HL-60 (cell line): ENCODE results near the gene PALLD.
"Not testable (repeated sequence)": the region's sequence is repeated elsewhere in the genome, so short reads cannot be mapped to it uniquely, and the experiment has no call there.

ENCODE experiments used
- DNase-seq, 2 experiments: peaks; one replicate each; pipeline ENCODE4 v3.0.0-alpha.2; 2010 to 2020; ENCODE audit warnings: low read depth in 1 of 2, low spot score in 1 of 2
- H3K27ac ChIP-seq: fragments of 250-450 bp; sonication (Bioruptor Pico); replicated peaks from 2 replicates; pipeline ENCODE4 v1.5.1; 2020; ENCODE audit warnings: mild to moderate bottlenecking, moderate library complexity
- H3K27me3 ChIP-seq: fragments of 250-450 bp; sonication (Bioruptor Pico); 2 replicates; pipeline ENCODE4 v1.5.1; 2021; ENCODE audit warnings: mild to moderate bottlenecking, moderate library complexity; ENCODE audit not compliant: insufficient read depth, poor library complexity, severe bottlenecking
- H3K4me3 ChIP-seq: replicated peaks from 2 replicates; pipeline ENCODE4 v1.5.1; 2011; ENCODE audit warnings: mild to moderate bottlenecking, control low read depth, low read length; ENCODE audit not compliant: insufficient read depth
- CTCF ChIP-seq: IDR thresholded peaks from one replicate; pipeline ENCODE4 v1.5.1; 2011; ENCODE audit warnings: low read length, control low read depth, inconsistent platforms; ENCODE audit not compliant: insufficient read depth
- GABPA ChIP-seq: IDR thresholded peaks from 2 replicates; pipeline ENCODE4 v1.6.1; 2012; ENCODE audit warnings: low read depth
- POLR2AphosphoS5 ChIP-seq: IDR thresholded peaks from 2 replicates; pipeline ENCODE4 v1.6.1; 2012; ENCODE audit warnings: low read depth
- REST ChIP-seq: IDR thresholded peaks from 2 replicates; pipeline ENCODE4 v1.6.1; 2012; ENCODE audit warnings: low read depth; ENCODE audit not compliant: insufficient replicate concordance
- SPI1 ChIP-seq: IDR thresholded peaks from 2 replicates; pipeline ENCODE4 v1.6.1; 2012; ENCODE audit warnings: low read depth, mild to moderate bottlenecking, borderline replicate concordance

PALLD gene

GRCh38 chr4:168930413-168931196, 433.8 kb downstream of the PALLD start:
- no peak overlapping the region for H3K27ac ChIP-seq
- H3K4me3 ChIP-seq, result no peak overlapping the region
- H3K27me3 ChIP-seq, result no peaks in the 10 kb centered on the region
- no peak for TF ChIP-seq SPI1
- TF ChIP-seq POLR2AphosphoS5, result no peak
- TF ChIP-seq REST, result no peak
- TF ChIP-seq GABPA, result no peak
- TF ChIP-seq CTCF, result no peak
- no peak for DNase-seq

GRCh38 chr4:168931215-168931650, 434.4 kb downstream of the PALLD start:
- DNase-seq, result no peak
- Histone ChIP-seq H3K4me3 (no peak overlapping the region), H3K27me3 (no peaks in the 10 kb centered on the region), H3K27ac (no peak overlapping the region)
- TF ChIP-seq CTCF (no peak), SPI1 (no peak)

GRCh38 chr4:168932138-168932537, 435.3 kb downstream of the PALLD start:
- DNase-seq, result no peak
- H3K27ac ChIP-seq, result no peak overlapping the region
- no peak overlapping the region for H3K4me3 ChIP-seq
- TF ChIP-seq GABPA (no peak), POLR2AphosphoS5 (no peak), REST (no peak), SPI1 (no peak), CTCF (no peak)
- H3K27me3 ChIP-seq, result no peaks in the 10 kb centered on the region

GRCh38 chr4:168933423-168933822, 436.6 kb downstream of the PALLD start:
- peak; percentile 82 for TF ChIP-seq REST
- no peak for TF ChIP-seq SPI1
- DNase-seq, result no peak
- H3K4me3 ChIP-seq, result no peak overlapping the region
- H3K27me3 ChIP-seq, result no peaks in the 10 kb centered on the region
- no peak overlapping the region for H3K27ac ChIP-seq

- H3K27me3 ChIP-seq, H3K27ac ChIP-seq, H3K4me3 ChIP-seq, DNase-seq: not testable (repeated sequence)
These were observed 440.6 kb downstream of the PALLD start for GRCh38 chr4:168937473-168937872.
